HG03025 (cell line): ENCODE results near the gene BABAM2.

Experiments
- ATAC-seq: cut with Tn5 transposase; IDR thresholded peaks from one replicate; pipeline ENCODE4 v1.9.1; 2021; ENCODE audit warnings: mild to moderate bottlenecking, moderate library complexity; ENCODE audit not compliant: unreplicated experiment, low FRiP score

The BABAM2 gene

DNA sequence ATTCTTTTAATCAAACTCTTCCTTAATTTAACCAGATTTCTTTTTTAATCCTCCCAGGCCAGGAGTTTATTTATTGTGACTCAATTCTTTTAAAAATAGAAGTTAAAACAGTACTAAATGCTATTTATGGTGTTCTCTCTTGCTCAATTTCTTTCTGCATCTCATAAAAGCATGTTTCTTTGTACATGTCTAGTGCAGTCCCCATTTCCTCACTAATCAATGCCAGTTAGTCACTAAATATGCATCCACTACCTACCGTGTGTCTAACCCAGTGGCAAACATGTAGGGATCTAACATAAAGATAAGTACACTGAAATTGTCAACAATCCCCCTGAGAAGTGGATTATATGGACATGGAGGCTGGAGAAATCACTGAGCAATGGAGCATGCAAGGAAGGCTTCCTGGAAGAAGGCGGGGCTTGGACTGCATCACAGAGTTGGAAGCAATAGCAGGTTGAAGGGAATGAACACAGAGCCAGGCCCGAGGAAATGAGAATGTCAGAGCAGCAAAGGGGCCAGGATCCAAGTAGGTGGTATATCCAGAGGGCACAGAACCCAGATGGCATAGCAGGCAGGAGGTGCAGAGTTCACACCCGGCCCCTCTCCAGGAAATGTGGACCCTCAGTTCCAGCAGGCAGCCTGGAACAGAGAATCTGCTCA lies 396.9 kb downstream of the BABAM2 start:
- ATAC-seq = no peak

DNA sequence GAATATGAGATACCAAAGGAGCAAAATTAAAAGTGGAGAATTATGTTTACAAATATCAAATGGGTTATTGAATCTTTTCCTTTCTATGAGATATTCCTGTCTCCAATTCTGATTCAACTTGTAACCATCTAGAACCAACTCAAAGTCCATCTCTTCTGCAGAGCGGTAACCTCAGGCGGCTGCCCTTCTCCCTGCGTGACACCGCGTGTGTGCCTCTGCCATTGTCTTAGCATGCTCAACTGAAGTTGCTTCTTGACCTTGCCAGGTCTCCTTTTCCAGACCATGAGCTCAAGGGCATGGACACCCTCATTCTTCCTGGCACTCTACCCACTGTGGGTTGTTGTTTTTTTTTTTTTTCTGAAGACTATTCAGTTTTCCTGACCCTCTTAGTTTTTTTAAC lies 398.1 kb downstream of the BABAM2 start:
- ATAC-seq = no peak

DNA sequence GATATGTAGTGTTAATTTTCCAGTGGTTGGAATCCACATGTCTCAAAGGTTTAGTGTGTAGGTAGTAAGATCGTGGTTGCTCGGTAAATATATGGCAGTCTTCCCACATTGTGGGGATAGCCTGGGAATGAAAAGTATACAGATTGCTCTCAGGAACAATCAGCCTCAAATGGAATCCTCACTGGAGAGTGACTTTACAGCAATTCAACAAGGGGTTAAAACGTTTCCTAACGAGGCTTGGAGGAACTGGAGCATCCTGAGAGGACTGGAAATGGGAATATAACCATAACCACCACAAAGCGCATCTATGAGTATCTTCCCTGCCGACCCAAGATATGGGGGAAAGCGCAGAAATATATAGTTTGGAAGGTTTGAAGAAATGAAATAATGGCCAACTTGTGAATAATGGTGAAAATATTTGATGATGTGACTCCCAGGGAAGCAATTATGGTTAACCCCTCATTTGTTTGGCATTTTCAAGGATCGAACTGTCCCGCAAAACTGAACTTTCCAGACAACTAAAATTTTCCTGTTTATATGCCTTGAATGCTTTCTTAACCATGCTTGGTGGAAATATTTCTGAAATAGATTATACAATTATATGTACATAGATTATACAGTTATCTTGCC lies 401.4 kb downstream of the BABAM2 start:
- ATAC-seq = no peak

DNA sequence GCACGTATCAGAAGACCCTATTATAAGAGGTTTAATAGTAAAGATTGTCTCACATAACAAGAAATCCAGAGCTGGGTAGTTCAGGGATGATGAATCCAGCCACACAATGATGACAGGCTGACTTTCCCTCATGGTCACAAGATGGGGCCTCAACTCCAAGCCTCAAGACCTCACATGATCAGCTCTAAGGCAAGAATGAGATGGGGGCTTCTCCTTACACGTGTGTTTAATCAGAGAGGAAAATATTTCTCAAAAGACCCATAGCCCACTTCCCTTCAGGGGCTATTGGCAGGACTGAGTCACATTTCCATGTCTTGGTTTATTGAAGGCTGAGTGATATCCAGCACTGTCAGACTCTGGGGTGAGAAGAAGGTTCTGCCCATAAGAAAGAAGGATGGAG lies 402.0 kb downstream of the BABAM2 start:
- ATAC-seq = no peak

DNA sequence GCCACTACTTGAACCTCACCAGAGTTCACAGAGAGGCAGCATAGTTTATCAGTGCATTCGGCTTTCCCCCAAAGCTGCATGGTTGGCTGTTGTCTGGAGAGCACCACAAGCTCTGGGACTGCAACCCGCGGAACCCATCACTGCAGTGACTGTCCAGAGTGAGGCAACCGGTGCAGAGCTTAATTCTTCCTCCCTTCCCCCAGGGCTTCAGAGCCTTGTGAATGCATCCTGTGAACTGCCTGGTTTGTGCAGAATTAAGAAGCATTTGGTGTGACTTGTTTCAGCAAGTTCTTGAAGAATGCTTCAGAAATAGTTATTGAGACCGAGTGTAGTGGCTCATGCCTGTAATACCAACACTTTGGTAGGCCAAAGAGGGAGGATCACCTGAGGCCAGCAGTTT lies 402.9 kb downstream of the BABAM2 start:
- ATAC-seq = no peak

DNA sequence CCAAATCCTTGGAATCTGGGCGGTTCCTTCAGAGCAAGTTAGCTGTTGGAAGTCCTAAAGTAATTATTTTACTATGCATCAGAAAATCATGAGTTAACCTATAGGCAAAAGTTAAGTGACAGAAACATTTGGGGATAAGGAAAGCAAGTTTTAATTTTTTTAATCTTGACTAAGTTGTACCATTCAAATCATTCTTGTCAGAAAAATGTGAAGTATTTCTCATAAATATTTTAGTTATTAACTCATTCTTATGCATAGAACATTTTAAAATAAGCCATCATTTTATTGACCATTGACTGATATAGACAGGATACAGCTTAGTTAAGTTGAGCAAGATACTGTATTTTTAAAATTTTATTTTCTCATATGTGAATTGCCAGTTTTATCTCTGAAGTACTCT lies 403.9 kb downstream of the BABAM2 start:
- ATAC-seq = no peak

DNA sequence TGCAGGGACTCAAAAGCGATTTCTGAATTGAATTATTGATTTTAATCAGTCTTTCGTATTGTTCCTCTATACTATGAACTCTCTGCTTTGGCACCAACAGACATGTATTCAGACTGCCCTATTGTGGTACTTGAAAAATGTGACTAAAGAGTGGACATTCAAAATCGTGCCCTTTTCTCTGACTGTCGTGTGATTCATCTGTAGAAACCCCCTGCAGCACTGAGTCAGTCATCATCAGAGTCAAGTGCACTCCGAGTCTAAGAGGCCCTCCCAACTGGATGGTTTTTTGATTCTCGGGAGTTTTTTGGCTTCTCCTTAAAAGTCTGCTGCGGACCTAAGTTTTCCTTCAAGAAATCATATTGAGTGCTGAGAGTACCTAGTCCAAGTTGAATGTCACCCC lies 405.7 kb downstream of the BABAM2 start:
- ATAC-seq = no peak

DNA sequence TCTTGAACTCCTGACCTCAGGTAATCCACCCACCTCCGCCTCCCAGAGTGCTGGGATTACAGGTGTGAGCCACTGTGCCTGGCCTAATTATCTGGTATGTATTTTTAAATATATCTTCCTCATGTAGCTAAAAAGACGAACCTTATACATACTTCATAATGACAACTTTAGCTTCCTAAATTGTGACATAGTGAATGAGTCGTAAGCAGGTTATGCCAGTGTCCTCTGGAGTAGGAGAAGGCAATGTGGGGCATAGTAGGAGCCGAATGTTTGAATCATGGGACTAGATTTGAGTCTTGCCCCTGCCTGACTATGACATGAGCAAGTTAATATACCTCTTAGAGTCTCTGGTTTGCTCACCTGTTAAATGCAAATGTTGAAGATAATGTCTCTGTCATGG lies 406.4 kb downstream of the BABAM2 start:
- ATAC-seq = no peak

DNA sequence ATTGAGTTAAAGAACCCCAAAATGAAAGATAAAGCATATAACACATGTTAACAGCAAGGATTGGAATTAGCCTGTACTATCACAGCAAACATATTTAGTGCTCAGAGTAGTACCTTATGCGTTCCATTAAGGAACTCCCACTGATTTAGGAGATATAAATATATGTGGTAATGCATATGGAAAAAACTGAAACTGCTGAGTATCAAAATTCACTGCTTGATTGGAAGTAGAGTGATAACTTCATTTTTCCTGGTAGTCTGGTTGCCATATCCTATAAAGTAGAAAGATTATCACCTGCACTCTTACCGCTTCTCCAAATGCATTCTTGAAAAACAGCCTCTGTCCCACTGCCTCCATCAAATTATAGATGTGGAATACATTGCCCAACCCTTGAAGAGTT lies 407.0 kb downstream of the BABAM2 start:
- no peak for ATAC-seq

DNA sequence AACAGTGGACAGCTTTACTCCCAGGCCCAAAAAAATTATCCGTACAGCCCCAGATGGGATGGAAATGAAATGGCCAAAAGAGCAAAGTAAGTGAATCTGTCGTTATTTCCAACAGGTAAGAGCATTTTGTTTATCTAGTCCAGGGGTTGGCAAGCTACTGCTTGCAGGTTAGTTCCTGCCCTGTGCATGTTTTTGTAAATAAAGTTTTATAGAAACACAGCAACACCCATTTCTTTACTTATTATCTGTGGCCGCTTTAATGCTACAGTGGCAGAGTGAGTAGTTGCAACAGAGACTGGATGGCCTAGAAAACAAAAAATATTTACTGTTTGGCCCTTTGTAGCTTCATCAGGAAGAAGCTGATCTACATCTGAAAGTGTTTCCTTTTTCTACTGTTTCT lies 407.9 kb downstream of the BABAM2 start:
- ATAC-seq = no peak

DNA sequence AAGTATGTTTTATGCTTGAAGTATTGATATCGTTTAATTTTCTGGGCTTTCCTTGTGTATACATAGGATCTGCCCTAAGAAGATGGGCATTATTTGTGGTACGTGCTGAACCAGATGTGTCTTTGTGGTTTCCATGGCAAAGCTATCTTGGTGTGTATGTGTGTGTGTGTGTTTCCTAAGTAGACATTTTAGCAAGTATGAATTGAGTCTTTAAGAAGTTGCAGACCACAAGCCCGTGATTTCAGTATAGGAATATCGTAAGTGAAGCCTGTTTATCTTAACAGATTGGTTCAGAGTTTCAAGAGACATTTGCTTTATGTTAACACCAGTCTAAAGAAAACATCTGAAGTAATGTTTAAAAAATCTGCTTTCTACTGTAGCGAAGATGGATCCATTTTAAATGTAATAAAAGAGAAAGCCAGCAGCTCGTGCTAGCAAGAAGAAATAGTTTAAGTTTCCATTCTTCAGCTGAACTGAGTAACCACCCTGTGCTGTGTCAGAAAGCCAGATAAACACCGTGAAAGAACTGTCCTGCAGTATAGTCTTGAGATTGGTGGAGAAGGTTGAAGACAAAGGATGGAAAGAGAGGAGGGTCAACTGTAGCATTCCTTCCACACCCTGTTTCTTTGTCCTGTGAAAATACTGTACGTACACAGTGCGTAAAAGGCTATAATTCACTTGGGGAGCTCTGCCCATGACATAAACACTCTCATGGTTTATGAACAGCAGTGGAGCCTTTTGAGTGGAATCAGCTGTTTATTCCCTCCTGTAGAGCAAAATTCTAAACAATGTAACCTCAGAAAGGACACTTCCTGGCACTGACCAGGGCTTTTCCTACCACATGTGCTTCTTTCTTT lies 410.2 kb downstream of the BABAM2 start:
- no peak for ATAC-seq

DNA sequence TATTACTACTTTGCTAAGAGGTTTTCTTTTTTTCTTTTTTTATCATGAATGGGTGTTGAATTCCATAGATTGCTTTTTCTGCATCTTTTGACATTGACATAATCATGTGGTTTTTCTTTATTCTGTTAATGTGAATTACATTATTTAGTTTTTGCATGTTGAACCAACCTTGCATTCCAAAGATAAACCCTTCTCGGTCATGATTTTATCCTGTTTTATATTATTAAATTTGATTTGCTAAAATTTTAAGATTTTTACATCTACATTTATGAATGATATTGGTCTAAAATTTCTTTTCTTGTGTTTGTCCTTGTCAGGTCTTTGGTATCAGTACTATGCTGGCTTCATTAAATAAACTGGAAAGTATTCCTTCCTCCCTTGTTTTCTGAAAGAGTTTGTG lies 414.7 kb downstream of the BABAM2 start:
- ATAC-seq = no peak

DNA sequence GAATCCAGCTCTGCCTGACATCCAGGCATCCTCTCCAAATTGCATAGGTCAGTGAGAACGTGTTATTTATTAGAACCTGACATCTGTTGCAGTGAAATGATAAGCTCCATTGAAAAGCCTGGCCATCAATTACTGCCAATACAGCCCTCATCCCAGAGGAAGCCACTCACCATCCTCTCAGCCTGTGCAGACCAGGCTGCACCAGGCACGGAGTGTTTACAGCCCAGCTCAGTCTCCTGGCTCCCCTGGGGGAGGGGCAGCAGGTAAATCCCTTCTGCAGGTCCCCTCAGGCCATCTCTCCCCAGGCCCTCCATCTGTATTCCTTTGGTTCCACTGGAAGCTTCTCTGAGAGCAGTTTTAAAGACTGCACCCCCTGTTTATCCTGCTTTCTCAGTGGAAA lies 419.6 kb downstream of the BABAM2 start:
- ATAC-seq = no peak

DNA sequence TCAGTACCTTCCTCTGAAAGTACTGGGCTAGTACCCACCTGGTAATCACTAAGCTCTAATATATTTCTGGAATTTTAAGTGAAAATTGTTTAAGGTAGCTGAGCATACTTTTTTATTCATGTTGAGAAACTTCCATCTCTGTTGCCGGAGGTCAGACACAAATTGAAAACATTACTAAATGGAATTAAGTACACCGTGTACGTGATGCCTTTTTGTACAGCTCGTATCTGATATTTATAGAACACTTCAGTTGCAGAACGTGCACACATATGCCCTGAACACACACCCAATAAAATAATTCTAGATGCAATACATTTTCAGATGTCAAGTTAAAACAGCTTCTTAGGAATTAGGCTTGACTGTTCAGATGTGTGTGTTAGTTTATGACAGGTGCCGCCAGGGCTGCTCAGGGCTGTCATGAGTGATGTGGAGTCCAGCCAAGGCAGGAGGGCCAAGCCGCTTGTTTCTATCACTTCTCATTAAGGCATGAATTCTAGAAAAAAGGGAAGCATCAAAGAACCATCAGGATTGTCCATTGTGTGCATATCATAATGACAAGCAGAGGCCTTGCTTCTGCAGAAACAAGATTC lies 421.2 kb downstream of the BABAM2 start:
- ATAC-seq = no peak

DNA sequence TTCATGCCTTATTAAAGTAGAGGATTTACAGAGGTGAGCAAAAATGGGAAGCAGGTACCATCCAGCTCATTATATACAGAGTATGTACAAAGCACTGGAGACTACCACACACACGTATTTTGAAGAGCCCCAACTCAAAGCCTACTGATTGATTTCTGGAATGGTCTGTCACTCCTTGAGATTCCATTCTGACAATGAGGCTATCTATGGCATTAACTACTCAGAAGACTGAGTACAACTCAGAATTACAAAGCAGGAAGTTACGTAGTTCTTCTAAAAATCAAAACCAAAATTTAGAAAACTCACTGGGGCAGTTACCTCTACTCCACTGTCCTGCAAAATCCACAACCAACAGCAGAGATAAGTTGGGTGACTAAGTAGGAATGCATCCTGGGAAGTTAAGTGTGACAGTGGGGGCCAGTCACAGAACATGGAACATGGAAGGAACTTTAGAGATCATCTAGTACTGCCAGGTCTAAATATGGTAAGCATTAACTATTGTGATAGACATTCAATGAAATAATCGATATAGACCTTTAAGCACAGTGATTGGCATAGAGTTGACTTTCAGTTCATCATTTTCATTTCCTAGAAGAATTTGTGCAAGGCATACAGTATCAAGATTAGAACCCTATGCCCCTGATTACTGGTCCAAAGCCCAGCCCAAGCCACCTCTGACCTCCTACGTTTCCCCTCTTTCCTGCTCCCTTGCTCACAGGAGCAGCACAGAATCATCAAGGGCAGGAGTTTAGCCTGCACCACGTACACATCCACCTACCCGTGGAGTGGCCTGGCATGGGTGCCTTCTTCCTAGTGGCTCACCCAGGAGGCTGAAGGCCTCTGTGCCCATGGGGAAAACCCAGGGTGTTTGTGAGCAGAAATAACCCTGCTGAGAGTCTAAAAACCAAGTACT lies 422.0 kb downstream of the BABAM2 start:
- no peak for ATAC-seq

DNA sequence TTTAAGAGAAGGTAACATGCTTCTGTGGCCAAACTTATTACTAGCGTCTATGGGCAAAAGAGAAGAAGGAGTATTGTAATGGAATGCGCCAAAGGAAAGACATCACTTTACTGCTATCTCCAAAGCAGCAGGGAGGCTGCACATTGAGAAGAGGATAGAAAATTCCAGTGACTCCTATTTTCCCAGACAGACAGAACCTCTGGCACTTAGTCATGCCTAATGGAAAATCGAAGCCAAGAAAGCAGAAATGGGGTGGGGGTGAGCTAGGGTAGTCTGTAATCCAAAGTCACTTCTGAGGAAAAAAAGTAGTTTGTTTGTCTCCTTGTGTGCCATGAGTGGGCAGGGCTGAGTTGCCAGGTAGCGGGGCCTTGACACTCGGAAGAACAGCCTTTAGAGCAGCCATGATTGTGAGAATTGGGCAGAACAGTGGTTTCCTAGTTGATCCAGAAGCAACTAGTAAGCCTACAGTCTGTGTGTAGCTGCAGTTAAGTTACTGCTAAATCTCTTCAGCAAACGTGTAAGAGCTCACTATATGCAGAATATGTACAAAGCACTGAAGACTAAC lies 422.8 kb downstream of the BABAM2 start:
- ATAC-seq = no peak

DNA sequence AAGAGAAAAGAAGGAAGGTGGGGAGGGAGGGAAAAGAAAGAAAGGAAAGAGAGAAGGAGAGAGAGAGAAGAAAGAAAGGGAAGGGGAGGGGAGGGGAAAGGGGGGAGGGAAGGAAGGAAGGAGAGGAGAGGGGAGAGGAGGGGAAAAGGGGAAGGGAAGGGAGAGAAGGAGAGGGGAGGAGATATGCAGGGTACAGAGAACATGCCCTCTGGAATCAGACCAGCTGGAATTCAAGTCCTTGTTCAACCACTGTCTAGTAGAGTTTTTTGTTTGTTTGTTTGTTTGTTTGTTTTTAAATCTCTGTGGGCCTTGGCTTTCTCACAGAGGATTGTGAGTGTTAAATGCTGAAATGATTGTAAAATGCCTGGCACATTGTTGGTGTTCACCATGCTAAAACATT lies 424.4 kb downstream of the BABAM2 start:
- ATAC-seq = no peak

DNA sequence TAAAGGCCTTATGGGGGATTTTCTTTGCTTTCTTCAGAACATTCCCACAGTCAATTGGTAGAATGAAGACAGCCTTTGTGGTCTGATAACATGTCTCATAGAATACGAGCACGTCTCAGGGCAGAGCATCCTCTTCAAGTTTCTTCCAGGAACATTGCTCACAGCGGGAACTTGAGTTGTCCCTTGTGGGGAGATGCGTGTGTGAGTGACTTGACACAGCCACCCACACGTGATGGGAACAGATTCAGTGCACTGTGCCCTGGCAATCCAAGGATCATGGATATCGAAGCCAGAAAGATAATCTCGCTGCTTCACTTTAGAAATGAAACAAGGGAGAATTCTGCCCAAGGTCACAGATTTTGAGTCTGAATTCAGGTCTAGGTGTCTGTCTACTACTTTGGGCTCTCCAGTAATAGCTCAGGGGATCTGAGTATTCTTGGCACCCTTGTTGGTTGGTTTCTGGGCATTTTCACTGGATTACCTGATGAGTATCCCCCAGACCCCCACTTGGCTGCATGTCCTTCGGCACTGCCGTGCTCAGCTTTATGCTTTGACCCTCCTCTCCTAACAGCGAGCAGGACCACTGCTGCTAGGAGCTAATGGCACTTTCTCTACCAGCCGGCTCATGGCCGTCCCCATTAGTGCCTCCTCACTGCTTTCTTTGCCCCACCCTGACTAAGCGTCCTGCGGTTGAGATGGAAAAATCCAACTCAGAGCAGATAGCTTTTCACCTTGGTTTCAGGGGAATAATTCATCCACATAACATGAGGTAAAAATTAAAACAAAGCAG lies 426.2 kb downstream of the BABAM2 start:
- no peak for ATAC-seq

DNA sequence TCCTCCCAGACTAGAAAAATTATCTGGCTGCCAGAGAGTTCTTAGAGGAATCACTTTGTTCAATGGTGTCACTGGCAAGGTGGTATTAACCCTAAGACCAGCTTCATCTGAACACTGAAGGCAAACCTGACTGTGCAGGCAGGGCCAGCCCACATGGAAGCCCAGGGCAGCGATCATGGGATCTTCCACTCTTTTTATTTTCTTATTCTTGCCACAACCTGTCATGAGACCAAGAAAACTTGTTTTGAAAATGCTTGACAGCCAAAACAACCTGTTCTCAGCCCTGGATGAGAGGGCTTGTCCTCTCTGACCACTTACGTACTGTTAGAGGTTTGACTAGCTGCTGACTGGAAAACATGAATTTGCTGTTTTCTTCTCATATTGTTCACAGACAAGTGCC lies 426.9 kb downstream of the BABAM2 start:
- ATAC-seq = no peak
